CD14-positive monocyte (primary cell): ENCODE data around the gene PEA15. TPM values are rescaled to one million over a fixed set of nuclear protein-coding genes. Genes with fewer than 3 reads are reported as not detected.

Source experiments
- DNase-seq, 3 donors: peaks; one replicate each; pipeline ENCODE4 v3.0.0-alpha.2; 2011 to 2022
- H2AFZ ChIP-seq: 2 replicates; pipeline ENCODE4 v1.6.0; 2012; ENCODE audit warnings: mild to moderate bottlenecking, low read depth, low read length, inconsistent platforms; ENCODE audit not compliant: insufficient read depth, poor library complexity, severe bottlenecking
- H3K27ac ChIP-seq, 2 donors: 1 replicate in 1 of 2; 2 replicates in 1 of 2; pipeline ENCODE4 v1.5.1; 2012 to 2013; ENCODE audit warnings: low read length in 2 of 2, control low read depth in 1 of 2, inconsistent platforms in 1 of 2, low read depth in 1 of 2, mild to moderate bottlenecking in 1 of 2
- H3K27me3 ChIP-seq, 2 donors: one replicate each; pipeline versions ENCODE4 v1.6.0 to v1.6.1; 2011 to 2013; ENCODE audit warnings: low read length in 2 of 2; ENCODE audit not compliant: control insufficient read depth in 2 of 2, insufficient read depth in 2 of 2
- H3K36me3 ChIP-seq, 2 donors: replicated peaks in 1 of 2; 1 replicate in 1 of 2; 2 replicates in 1 of 2; pipeline versions ENCODE4 v1.5.1 to v1.6.1; 2012 to 2013; ENCODE audit warnings: low read length in 2 of 2, control low read depth in 1 of 2, inconsistent platforms in 1 of 2, mild to moderate bottlenecking in 1 of 2; ENCODE audit not compliant: insufficient read depth in 2 of 2, control insufficient read depth in 1 of 2
- H3K4me1 ChIP-seq, 2 donors: 1 replicate in 1 of 2; 2 replicates in 1 of 2; pipeline versions ENCODE4 v1.5.1 to v1.6.1; 2012 to 2013; ENCODE audit warnings: low read length in 2 of 2, control low read depth in 1 of 2, inconsistent platforms in 1 of 2, mild to moderate bottlenecking in 1 of 2, moderate library complexity in 1 of 2; ENCODE audit not compliant: insufficient read depth in 2 of 2, control insufficient read depth in 1 of 2
- H3K4me2 ChIP-seq: replicated peaks from 2 replicates; pipeline ENCODE3; 2012; ENCODE audit warnings: low read length, moderate library complexity, mild to moderate bottlenecking; ENCODE audit not compliant: poor library complexity, severe bottlenecking; ENCODE audit errors: extremely low read depth
- H3K4me3 ChIP-seq, 3 experiments: fragments of 200-600 bp in 1 of 3; sonication (generic) in 1 of 3; replicated peaks in 1 of 3; 1 replicate in 2 of 3; 2 replicates in 1 of 3; pipeline ENCODE4 v1.5.1; 2011 to 2013; ENCODE audit warnings: low read length in 3 of 3, mild to moderate bottlenecking in 3 of 3, control low read depth in 2 of 3, low read depth in 2 of 3, inconsistent platforms in 1 of 3, moderate library complexity in 1 of 3
- H3K79me2 ChIP-seq: 2 replicates; pipeline ENCODE4 v1.6.0; 2012; ENCODE audit warnings: mild to moderate bottlenecking, control low read depth, inconsistent platforms, low read length, moderate library complexity; ENCODE audit not compliant: insufficient read depth
- H3K9ac ChIP-seq: 2 replicates; pipeline ENCODE4 v1.6.0; 2017; ENCODE audit warnings: low read length, mild to moderate bottlenecking; ENCODE audit not compliant: insufficient read depth, poor library complexity, severe bottlenecking
- H3K9me3 ChIP-seq, 2 donors: replicated peaks in 1 of 2; 1 replicate in 1 of 2; 2 replicates in 1 of 2; pipeline versions ENCODE4 v1.5.1 to v1.6.1; 2012 to 2013; ENCODE audit warnings: low read length in 2 of 2, control low read depth in 1 of 2; ENCODE audit not compliant: control insufficient read depth in 1 of 2, insufficient read depth in 1 of 2
- H4K20me1 ChIP-seq: 2 replicates; pipeline ENCODE4 v1.6.0; 2012; ENCODE audit warnings: mild to moderate bottlenecking, low read length, control low read depth, moderate library complexity; ENCODE audit not compliant: insufficient read depth
- H3K27ac Mint-ChIP-seq, 7 donors: one replicate each; pipeline ENCODE4 v1.8.0; 2020; ENCODE audit warnings: mild to moderate bottlenecking in 7 of 7, mixed read lengths in 7 of 7, moderate library complexity in 6 of 7, inconsistent platforms in 2 of 7
- H3K27me3 Mint-ChIP-seq, 3 donors: one replicate each; pipeline ENCODE4 v1.8.0; 2021 to 2022; ENCODE audit warnings: low read depth in 3 of 3, mild to moderate bottlenecking in 3 of 3, mixed read lengths in 3 of 3, moderate library complexity in 3 of 3, inconsistent platforms in 1 of 3
- H3K36me3 Mint-ChIP-seq, 2 donors: one replicate each; pipeline ENCODE4 v1.8.0; 2020; ENCODE audit warnings: mixed read lengths in 2 of 2, inconsistent platforms in 1 of 2, mild to moderate bottlenecking in 1 of 2
- H3K4me1 Mint-ChIP-seq: one replicate; pipeline ENCODE4 v1.8.0; 2020; ENCODE audit warnings: mild to moderate bottlenecking, mixed read lengths
- H3K4me3 Mint-ChIP-seq, 2 donors: one replicate each; pipeline ENCODE4 v1.8.0; 2020; ENCODE audit warnings: mild to moderate bottlenecking in 2 of 2, mixed read lengths in 2 of 2, moderate library complexity in 1 of 2
- H3K9me3 Mint-ChIP-seq, 7 donors: one replicate each; pipeline ENCODE4 v1.8.0; 2020 to 2022; ENCODE audit warnings: mixed read lengths in 7 of 7, mild to moderate bottlenecking in 6 of 7, moderate library complexity in 6 of 7, inconsistent platforms in 2 of 7
- CTCF ChIP-seq: fragments of 200-600 bp; IDR thresholded peaks from one replicate; pipeline ENCODE4 v1.8.0; 2022; ENCODE audit warnings: antibody characterized with exemption, mild to moderate bottlenecking
- WGBS: methylation state at CpG from one replicate; pipeline ENCODE4 v1.1.5; 2013; ENCODE audit warnings: missing lambda C conversion rate; ENCODE audit not compliant: insufficient coverage; 5-methylcytosine and 5-hydroxymethylcytosine counted together
- intact Hi-C, 2 donors: fragments of 100-400 bp; cut with micrococcal nuclease; formaldehyde crosslinking; loops; one replicate each; pipeline versions ENCODE4 v1.15.0 to v1.15.1; 2023
- polyA plus RNA-seq, 3 donors: library from polyadenylated mRNA; depleted of rRNA in 1 of 3; unstranded in 2 of 3; stranded (reverse) in 1 of 3; fragments of 300-500 nt in 2 of 3; fragments of >200 nt in 1 of 3; fragmentation: Illumina TruSeq in 2 of 3; gene quantifications; 1 replicate in 2 of 3; 2 replicates in 1 of 3; pipeline ENCODE4 v1.2.3, GENCODE V29; 2012 to 2021

Gene PEA15
- polyA plus RNA-seq, 3 donors: 23.6 to 163 (median 38.1) TPM

GRCh38 chr1:160217481-160218051 lies 12.4 kb downstream of the PEA15 start:
- Histone ChIP-seq H3K4me2 (no peak overlapping the region), H3K27ac (no peak overlapping the region), H3K4me3 (no peak overlapping the region), H3K79me2 (no peaks in the 10 kb centered on the region), H3K4me1 (no peaks in the 10 kb centered on the region), H4K20me1 (peaks cover 22% of the 10 kb centered on the region), H3K9me3 (no peaks in the 10 kb centered on the region), H3K36me3 (peaks cover 98 to 100% of the 10 kb centered on the region in 2 donors), H3K27me3 (no peaks in the 10 kb centered on the region), H3K9ac (no peak overlapping the region), H2AFZ (no peak overlapping the region)
- intact Hi-C loops: no loop called here
- H3K4me1 Mint-ChIP-seq: no peaks in the 10 kb centered on the region
- no peak for TF ChIP-seq CTCF
- no peaks in the 10 kb centered on the region for H3K27me3 Mint-ChIP-seq
- no peak overlapping the region for H3K4me3 Mint-ChIP-seq
- WGBS: 92% methylated on average over 6 of the region's 10 CpGs
- H3K9me3 Mint-ChIP-seq: no peaks in the 10 kb centered on the region
- H3K36me3 Mint-ChIP-seq: peaks cover 85 to 90% of the 10 kb centered on the region in 2 donors
- DNase-seq: no peak
- H3K27ac Mint-ChIP-seq: peak overlapping the region in 1 of 7 donors; percentile 34

- Mint-ChIP-seq H3K36me3 (peaks cover 68 to 90% of the 10 kb centered on the region in 2 donors), H3K4me3 (no peak overlapping the region), H3K27ac (peak overlapping the region in 3 of 7 donors; percentile 1 to 65 (median 19)), H3K4me1 (no peaks in the 10 kb centered on the region), H3K27me3 (no peaks in the 10 kb centered on the region), H3K9me3 (no peaks in the 10 kb centered on the region)
- peaks cover 98 to 100% of the 10 kb centered on the region in 2 donors for H3K36me3 ChIP-seq
- intact Hi-C loops: no loop called here
- no peak for TF ChIP-seq CTCF
- H2AFZ ChIP-seq: no peak overlapping the region
- no peaks in the 10 kb centered on the region for H3K4me1 ChIP-seq
- peak; percentile 6 to 39 (median 22) for DNase-seq
- no peak overlapping the region for H3K4me2 ChIP-seq
- H4K20me1 ChIP-seq: peaks cover 6% of the 10 kb centered on the region
- peak overlapping the region in 1 of 2 donors; percentile 22 for H3K27ac ChIP-seq
- H3K27me3 ChIP-seq: no peaks in the 10 kb centered on the region
- 100% methylated on average over 1 of the region's 4 CpGs for WGBS
- H3K9me3 ChIP-seq: no peaks in the 10 kb centered on the region
- H3K79me2 ChIP-seq: no peaks in the 10 kb centered on the region
- H3K4me3 ChIP-seq: no peak overlapping the region
- no peak overlapping the region for H3K9ac ChIP-seq
These were observed 14.1 kb downstream of the PEA15 start for GRCh38 chr1:160219062-160219929.
